LNCaP clone FGC (cell line): Measurements from ENCODE around the gene CIAO2A.
"Not testable (repeated sequence)": the region's sequence is repeated elsewhere in the genome, so short reads cannot be mapped to it uniquely, and the experiment has no call there.

Experiments used
- DNase-seq: peaks from one replicate; pipeline ENCODE4 v3.0.0-alpha.2; 2011; ENCODE audit warnings: low read depth
- H3K4me3 ChIP-seq: 2 replicates; pipeline ENCODE4 v1.5.1; 2011; ENCODE audit warnings: mild to moderate bottlenecking, low read depth, low read length, control low read depth
- CTCF ChIP-seq: IDR thresholded peaks from 2 replicates; pipeline ENCODE4 v1.5.1; 2012; ENCODE audit warnings: mild to moderate bottlenecking; ENCODE audit not compliant: control insufficient read depth, insufficient read depth; ENCODE audit errors: extremely low read depth

Gene CIAO2A

GRCh38 chr15:64060716-64061115, 32.9 kb downstream of the CIAO2A start:
- no peak for TF ChIP-seq CTCF
- DNase-seq, result no peak
- H3K4me3 ChIP-seq, result no peak overlapping the region

- not testable (repeated sequence) for DNase-seq, H3K4me3 ChIP-seq
Observed at GRCh38 chr15:64059104-64059503, 34.5 kb downstream of the CIAO2A start.

GRCh38 chr15:64058279-64058678, 35.4 kb downstream of the CIAO2A start:
- no peak for DNase-seq
- TF ChIP-seq CTCF, result no peak
- H3K4me3 ChIP-seq, result no peak overlapping the region

GRCh38 chr15:64053674-64054073, 40.0 kb downstream of the CIAO2A start:
- H3K4me3 ChIP-seq, DNase-seq: not testable (repeated sequence)

- TF ChIP-seq CTCF, result no peak
Observed at GRCh38 chr15:64052925-64053491, 40.6 kb downstream of the CIAO2A start.

GRCh38 chr15:64051407-64052259, 42.0 kb downstream of the CIAO2A start:
- TF ChIP-seq CTCF, result no peak
- DNase-seq, result no peak
- no peak overlapping the region for H3K4me3 ChIP-seq

More at GRCh38 chr15:64052925-64053491, 40.6 kb downstream of the CIAO2A start:
- H3K4me3 ChIP-seq, result no peak overlapping the region
- no peak for DNase-seq

- H3K4me3 ChIP-seq, result no peak overlapping the region
- DNase-seq, result no peak
- TF ChIP-seq CTCF, result no peak
Observed at GRCh38 chr15:64051093-64051402, 42.6 kb downstream of the CIAO2A start.
